Esophagus squamous epithelium (tissue), 5 donors: ENCODE measurements around the gene ZNF138. TPM values are rescaled to one million over a fixed set of nuclear protein-coding genes. Genes with fewer than 3 reads are reported as not detected.

Experiments used
- DNase-seq: peaks from one replicate; lab custom pipeline; 2025; lab: John Stamatoyannopoulos, UW
- H3K27ac ChIP-seq, 4 donors: fragments of 200-600 bp; sonication (generic); one replicate each; pipeline ENCODE4 v1.5.1; 2016 to 2019; ENCODE audit warnings: mild to moderate bottlenecking in 1 of 4
- H3K27me3 ChIP-seq, 4 donors: fragments of 200-600 bp; sonication (generic); 1 replicate in 3 of 4; 2 replicates in 1 of 4; pipeline versions ENCODE4 v1.5.1 to v1.6.0; 2017 to 2021; ENCODE audit warnings: antibody characterized with exemption in 1 of 4
- H3K36me3 ChIP-seq, 3 donors: fragments of 200-600 bp; sonication (generic); one replicate each; pipeline ENCODE4 v1.5.1; 2016 to 2019
- H3K4me1 ChIP-seq, 3 donors: fragments of 200-600 bp; sonication (generic); one replicate each; pipeline ENCODE4 v1.5.1; 2017 to 2019
- H3K4me3 ChIP-seq, 4 donors: fragments of 200-600 bp; sonication (generic); 1 replicate in 3 of 4; 2 replicates in 1 of 4; pipeline ENCODE4 v1.5.1; 2016 to 2019; ENCODE audit warnings: mild to moderate bottlenecking in 2 of 4, moderate library complexity in 1 of 4
- H3K9me3 ChIP-seq, 3 donors: fragments of 200-600 bp; sonication (generic); one replicate each; pipeline ENCODE4 v1.5.1; 2016 to 2019
- CTCF ChIP-seq, 6 experiments: fragments of 450-650 bp in 4 of 6; fragments of 200-600 bp in 2 of 6; sonication (generic) in 2 of 6; IDR thresholded peaks; one replicate each; pipeline ENCODE4 v1.5.1; 2016 to 2019; ENCODE audit warnings: antibody characterized with exemption in 6 of 6, mild to moderate bottlenecking in 4 of 6, moderate library complexity in 4 of 6
- POLR2A ChIP-seq, 4 donors: fragments of 450-650 bp; IDR thresholded peaks; one replicate each; pipeline ENCODE4 v1.6.1; 2017; ENCODE audit warnings: antibody characterized with exemption in 4 of 4, mild to moderate bottlenecking in 4 of 4, moderate library complexity in 3 of 4
- WGBS, 2 donors: methylation state at CpG; one replicate each; pipeline ENCODE4 v1.1.5; 2018; 5-methylcytosine and 5-hydroxymethylcytosine counted together
- intact Hi-C: fragments of 100-400 bp; cut with DNase I; formaldehyde crosslinking; loops from one replicate; pipeline ENCODE4 v1.15.0; 2022
- total RNA-seq, 4 donors: library from RNA; depleted of rRNA; stranded (reverse); fragments of >200 nt; gene quantifications; one replicate each; pipeline ENCODE4 v1.1.0, GENCODE V29; 2016
- donor health status: DM: yes; HTN: yes; CAD: no.

Gene ZNF138
- total RNA-seq, 4 donors from 2014 or later = 7.2 to 14.0 (median 12.1) TPM

DNA sequence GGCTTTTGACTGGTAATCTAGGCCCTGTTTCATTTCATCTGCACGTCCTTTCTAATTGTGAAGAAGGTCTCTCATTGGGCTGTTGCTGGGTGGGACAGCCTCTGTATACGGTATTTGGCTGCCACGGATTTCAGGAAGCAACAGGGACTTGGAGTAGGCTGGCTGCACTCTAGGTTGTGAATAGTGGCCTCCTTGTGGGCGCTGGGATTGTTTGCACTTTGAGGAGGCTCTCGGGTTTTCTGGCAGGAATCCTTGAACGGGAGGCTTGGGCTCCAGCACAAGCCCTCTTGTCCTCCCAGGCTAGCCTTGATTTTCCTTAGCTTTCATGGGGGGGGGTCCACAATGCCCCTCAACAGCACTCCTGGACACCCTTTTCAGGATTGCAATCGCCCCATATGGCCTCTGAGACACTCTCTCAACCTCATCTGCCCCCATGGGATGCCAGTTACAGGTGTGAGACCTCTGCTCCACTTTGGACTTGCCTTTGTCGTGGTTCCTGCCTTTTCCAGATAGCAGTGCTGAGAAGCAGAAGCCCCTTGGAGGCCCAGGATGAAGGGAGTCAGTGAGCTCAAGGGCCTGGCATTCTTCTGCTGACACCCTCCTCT, 75.0 kb downstream of the ZNF138 start:
- TF ChIP-seq CTCF (IDR thresholded peaks at IDR 0.05) (no peak), POLR2A (IDR thresholded peaks at IDR 0.05) (no peak)
- H3K4me1 ChIP-seq = no peaks in the 10 kb centered on the region
- H3K27ac ChIP-seq = no peak overlapping the region
- 53 to 85% methylated on average over 5 to 7 of the region's 8 CpGs for WGBS, 2 donors
- no peak overlapping the region for H3K4me3 ChIP-seq
- no peaks in the 10 kb centered on the region for H3K27me3 ChIP-seq
- no peaks in the 10 kb centered on the region for H3K9me3 ChIP-seq
- intact Hi-C loops = no loop called here
- no peaks in the 10 kb centered on the region for H3K36me3 ChIP-seq
- DNase-seq = no peak

DNA sequence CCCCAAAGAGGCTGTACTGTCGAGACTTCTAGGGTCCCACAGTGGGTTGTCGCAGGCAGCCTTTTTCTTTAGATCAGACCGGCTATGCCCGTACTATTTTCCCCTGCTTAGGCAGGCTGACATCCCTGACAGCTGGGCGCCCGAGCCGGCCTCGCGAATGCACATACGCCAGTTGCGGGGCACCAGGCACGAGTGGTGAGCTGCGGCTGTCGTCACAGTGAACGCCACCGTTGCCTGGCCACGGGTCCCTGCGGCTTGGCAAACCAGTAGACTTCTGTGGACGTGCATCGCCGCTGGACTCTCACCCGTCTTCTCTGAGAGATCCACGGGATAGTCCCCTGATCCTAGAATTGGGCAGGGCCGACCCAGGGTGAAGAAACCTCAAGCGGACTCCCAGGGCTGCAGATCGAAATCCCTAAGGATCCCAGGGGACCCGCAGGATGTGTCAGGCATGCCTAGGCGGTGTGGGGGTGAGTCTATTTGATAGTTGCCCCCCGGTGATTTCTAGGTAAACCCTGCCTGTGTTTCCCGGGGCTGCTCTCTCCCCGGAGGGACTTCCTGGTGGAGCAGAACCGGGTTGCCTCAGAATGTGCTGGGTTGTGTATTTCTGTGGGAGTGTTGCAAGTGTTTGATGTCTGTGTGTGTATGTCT, 75.8 kb downstream of the ZNF138 start:
- H3K4me1 ChIP-seq = no peaks in the 10 kb centered on the region
- no peaks in the 10 kb centered on the region for H3K36me3 ChIP-seq
- no peak for TF ChIP-seq CTCF (IDR thresholded peaks at IDR 0.05)
- TF ChIP-seq POLR2A (IDR thresholded peaks at IDR 0.05) = no peak
- no peaks in the 10 kb centered on the region for H3K27me3 ChIP-seq
- intact Hi-C loops = no loop called here
- H3K4me3 ChIP-seq = no peak overlapping the region
- 93 to 94% methylated on average over 25 to 29 of the region's 32 CpGs for WGBS, 2 donors
- DNase-seq = no peak
- H3K27ac ChIP-seq = no peak overlapping the region
- H3K9me3 ChIP-seq = no peaks in the 10 kb centered on the region

DNA sequence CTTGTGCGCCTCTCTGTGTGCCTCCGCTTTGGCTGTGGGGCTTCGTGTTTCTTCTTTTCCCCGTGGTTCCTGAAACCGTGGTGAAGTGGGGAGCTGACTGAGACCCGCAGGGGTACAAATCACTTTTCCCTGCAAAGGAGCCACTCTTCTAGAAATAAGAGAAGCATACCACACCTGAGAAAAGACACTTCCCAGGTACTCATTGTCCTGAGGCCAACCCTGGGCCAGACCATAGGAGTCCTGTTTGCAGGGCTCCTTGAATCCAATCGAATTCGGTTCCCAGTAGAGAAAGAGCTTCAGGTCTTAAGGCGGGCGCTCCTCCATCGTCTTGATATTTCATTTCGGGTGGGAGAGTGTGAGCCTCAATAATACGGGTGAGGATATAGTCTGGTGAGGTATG, 76.4 kb downstream of the ZNF138 start:
- H3K4me1 ChIP-seq = no peaks in the 10 kb centered on the region
- no peak overlapping the region for H3K27ac ChIP-seq
- DNase-seq = no peak
- H3K27me3 ChIP-seq = no peaks in the 10 kb centered on the region
- TF ChIP-seq CTCF (IDR thresholded peaks at IDR 0.05) (no peak), POLR2A (IDR thresholded peaks at IDR 0.05) (no peak)
- 91% methylated on average over 12 to 13 of the region's 13 CpGs for WGBS, 2 donors
- H3K9me3 ChIP-seq = no peaks in the 10 kb centered on the region
- intact Hi-C loops = no loop called here
- H3K36me3 ChIP-seq = no peaks in the 10 kb centered on the region
- H3K4me3 ChIP-seq = no peak overlapping the region

- intact Hi-C loops = no loop called here
- DNase-seq = no peak
Observed at GRCh38 chr7:64871761-64872160, 77.5 kb downstream of the ZNF138 start.

More at GRCh38 chr7:64871761-64872160, 77.5 kb downstream of the ZNF138 start:
- Histone ChIP-seq H3K36me3 (no peaks in the 10 kb centered on the region), H3K4me3 (no peak overlapping the region), H3K27me3 (no peaks in the 10 kb centered on the region), H3K4me1 (no peaks in the 10 kb centered on the region), H3K27ac (no peak overlapping the region), H3K9me3 (no peaks in the 10 kb centered on the region)
- 67 to 70% methylated on average over 7 of the region's 8 CpGs for WGBS, 2 donors
- TF ChIP-seq CTCF (IDR thresholded peaks at IDR 0.05) (no peak), POLR2A (IDR thresholded peaks at IDR 0.05) (no peak)
